H9 (cell line): ENCODE measurements around the gene PTGFRN. TPM values are rescaled to one million over a fixed set of nuclear protein-coding genes. Genes with fewer than 3 reads are reported as not detected.
A peak's percentile ranks its signal among the peaks of the same experiment; 100 is the strongest.

ENCODE experiments used
- DNase-seq: peaks from one replicate; pipeline ENCODE4 v3.0.0-alpha.2; 2017
- H2AFZ ChIP-seq: one replicate; pipeline ENCODE4 v1.6.1; 2013; ENCODE audit warnings: mild to moderate bottlenecking, low read length, control low read depth, moderate library complexity
- H2AK5ac ChIP-seq: 2 replicates; pipeline ENCODE4 v1.6.1; 2013; ENCODE audit warnings: low read length, control low read depth, mixed read lengths; ENCODE audit not compliant: insufficient read length
- H2BK120ac ChIP-seq: one replicate; pipeline ENCODE4 v1.6.1; 2013; ENCODE audit warnings: low read depth, mild to moderate bottlenecking, low read length, control low read depth, inconsistent platforms; ENCODE audit not compliant: poor library complexity, severe bottlenecking
- H2BK12ac ChIP-seq: 2 replicates; pipeline ENCODE4 v1.6.1; 2013; ENCODE audit warnings: low read length, control low read depth, mixed read lengths, low read depth; ENCODE audit not compliant: insufficient read length
- H2BK15ac ChIP-seq: 2 replicates; pipeline ENCODE4 v1.6.1; 2013; ENCODE audit warnings: low read depth, low read length, control low read depth
- H2BK20ac ChIP-seq: one replicate; pipeline ENCODE4 v1.6.1; 2013; ENCODE audit warnings: low read depth, mild to moderate bottlenecking, low read length, control low read depth, inconsistent platforms; ENCODE audit not compliant: poor library complexity, severe bottlenecking
- H2BK5ac ChIP-seq: 2 replicates; pipeline ENCODE4 v1.6.1; 2013; ENCODE audit warnings: low read length, control low read depth, mixed read lengths; ENCODE audit not compliant: insufficient read length
- H3K14ac ChIP-seq: 2 replicates; pipeline ENCODE4 v1.6.1; 2013; ENCODE audit warnings: low read length, control low read depth; ENCODE audit not compliant: insufficient read depth
- H3K18ac ChIP-seq: 2 replicates; pipeline ENCODE4 v1.6.1; 2013; ENCODE audit warnings: low read depth, mild to moderate bottlenecking, mixed read lengths, low read length, control low read depth; ENCODE audit not compliant: insufficient read length
- H3K23ac ChIP-seq: 2 replicates; pipeline ENCODE4 v1.6.1; 2013; ENCODE audit warnings: low read length, control low read depth, mixed read lengths, low read depth; ENCODE audit not compliant: insufficient read length
- H3K23me2 ChIP-seq: 2 replicates; pipeline ENCODE4 v1.6.1; 2013; ENCODE audit warnings: low read depth, mild to moderate bottlenecking, mixed read lengths, low read length, control low read depth; ENCODE audit not compliant: insufficient read length, poor library complexity, severe bottlenecking
- H3K27ac ChIP-seq: 2 replicates; pipeline ENCODE4 v1.5.1; 2013; ENCODE audit warnings: low read length, control low read depth, mixed read lengths, low read depth; ENCODE audit not compliant: insufficient read length
- H3K27me3 ChIP-seq: 2 replicates; pipeline ENCODE4 v1.6.1; 2013; ENCODE audit warnings: low read length, control low read depth, inconsistent platforms; ENCODE audit not compliant: insufficient read depth
- H3K4ac ChIP-seq: 2 replicates; pipeline ENCODE4 v1.6.1; 2013; ENCODE audit warnings: low read depth, mild to moderate bottlenecking, control low read depth, inconsistent platforms, low read length, moderate library complexity
- H3K4me1 ChIP-seq: 2 replicates; pipeline ENCODE4 v1.6.1; 2013; ENCODE audit warnings: low read length, control low read depth, inconsistent platforms; ENCODE audit not compliant: insufficient read depth
- H3K4me2 ChIP-seq: 2 replicates; pipeline ENCODE4 v1.6.1; 2013; ENCODE audit warnings: low read length, control low read depth, mixed read lengths; ENCODE audit not compliant: insufficient read length, insufficient read depth
- H3K56ac ChIP-seq: 2 replicates; pipeline ENCODE4 v1.6.1; 2013; ENCODE audit warnings: low read depth, mild to moderate bottlenecking, mixed read lengths, low read length, control low read depth; ENCODE audit not compliant: insufficient read length
- H3K79me1 ChIP-seq: 2 replicates; pipeline ENCODE4 v1.6.1; 2013; ENCODE audit warnings: low read depth, mild to moderate bottlenecking, moderate library complexity, low read length, control low read depth, inconsistent platforms; ENCODE audit not compliant: insufficient read depth, poor library complexity, severe bottlenecking
- H3K79me2 ChIP-seq: 2 replicates; pipeline ENCODE4 v1.6.1; 2013; ENCODE audit warnings: low read length, control low read depth, inconsistent platforms; ENCODE audit not compliant: insufficient read depth
- H3K9ac ChIP-seq: 2 replicates; pipeline ENCODE4 v1.6.1; 2013; ENCODE audit warnings: low read length, control low read depth, mixed read lengths; ENCODE audit not compliant: insufficient read length; ENCODE audit errors: extremely low read depth
- H3K9me3 ChIP-seq: one replicate; pipeline ENCODE4 v1.6.1; 2013; ENCODE audit warnings: low read depth, low read length, inconsistent platforms; ENCODE audit not compliant: control insufficient read depth
- H3T11ph ChIP-seq: one replicate; pipeline ENCODE4 v1.6.1; 2013; ENCODE audit warnings: mild to moderate bottlenecking, low read length, control low read depth, inconsistent platforms
- H4K20me1 ChIP-seq: one replicate; pipeline ENCODE4 v1.6.1; 2013; ENCODE audit not compliant: control insufficient read depth, insufficient read length, insufficient read depth
- H4K5ac ChIP-seq: 2 replicates; pipeline ENCODE4 v1.6.1; 2013; ENCODE audit warnings: low read depth, mild to moderate bottlenecking, mixed read lengths, low read length, control low read depth; ENCODE audit not compliant: insufficient read length
- H4K8ac ChIP-seq: replicated peaks from 2 replicates; pipeline ENCODE4 v1.6.1; 2013; ENCODE audit warnings: low read length, control low read depth, mixed read lengths, low read depth; ENCODE audit not compliant: insufficient read length
- H4K91ac ChIP-seq: 2 replicates; pipeline ENCODE4 v1.6.1; 2013; ENCODE audit warnings: low read depth, mild to moderate bottlenecking, moderate library complexity, mixed read lengths, low read length, control low read depth; ENCODE audit not compliant: insufficient read length
- H3K27ac Mint-ChIP-seq, 3 experiments: 2 replicates in 2 of 3; 3 replicates in 1 of 3; pipeline ENCODE4 v1.8.0; 2020 to 2021; ENCODE audit warnings: mixed read lengths in 3 of 3, mild to moderate bottlenecking in 1 of 3, moderate library complexity in 1 of 3
- H3K27me3 Mint-ChIP-seq: 2 replicates; pipeline ENCODE4 v1.8.0; 2021; ENCODE audit warnings: low read depth, mild to moderate bottlenecking, moderate library complexity, mixed read lengths
- H3K36me3 Mint-ChIP-seq, 3 experiments: 2 replicates in 2 of 3; 3 replicates in 1 of 3; pipeline ENCODE4 v1.8.0; 2020 to 2021; ENCODE audit warnings: low read depth in 3 of 3, mixed read lengths in 3 of 3; ENCODE audit not compliant: insufficient read depth in 1 of 3
- H3K4me1 Mint-ChIP-seq, 2 experiments: 2 replicates each; pipeline ENCODE4 v1.8.0; 2020; ENCODE audit warnings: mixed read lengths in 2 of 2
- H3K4me3 Mint-ChIP-seq, 2 experiments: 2 replicates in 1 of 2; 3 replicates in 1 of 2; pipeline ENCODE4 v1.8.0; 2020 to 2021; ENCODE audit warnings: mild to moderate bottlenecking in 2 of 2, mixed read lengths in 2 of 2, moderate library complexity in 1 of 2
- H3K9me3 Mint-ChIP-seq, 2 experiments: 2 replicates in 1 of 2; 3 replicates in 1 of 2; pipeline ENCODE4 v1.8.0; 2020; ENCODE audit warnings: mild to moderate bottlenecking in 2 of 2, mixed read lengths in 2 of 2, moderate library complexity in 1 of 2
- WGBS: extraction: QIAGEN DNeasy Blood & Tissue Kit; methylation state at CpG from one replicate; pipeline ENCODE4 v1.1.7; 2013; ENCODE audit warnings: missing lambda C conversion rate, low lambda C conversion rate, mixed read lengths; ENCODE audit not compliant: insufficient read length; ENCODE audit errors: extremely low coverage; 5-methylcytosine and 5-hydroxymethylcytosine counted together
- total RNA-seq: library from RNA; stranded (reverse); gene quantifications from 2 replicates; pipeline ENCODE4 v1.2.1, GENCODE V29; 2021
- TF ChIP-seq, protein P1 (sequence below): fragments of 200-600 bp; sonication (generic); conservative IDR thresholded peaks from 3 replicates; pipeline ENCODE4 v1.8.0; 2021; ENCODE audit warnings: antibody characterized with exemption, mild to moderate bottlenecking

PTGFRN gene
- total RNA-seq, 1 experiment from 2014 or later: 26.3 TPM

DNA sequence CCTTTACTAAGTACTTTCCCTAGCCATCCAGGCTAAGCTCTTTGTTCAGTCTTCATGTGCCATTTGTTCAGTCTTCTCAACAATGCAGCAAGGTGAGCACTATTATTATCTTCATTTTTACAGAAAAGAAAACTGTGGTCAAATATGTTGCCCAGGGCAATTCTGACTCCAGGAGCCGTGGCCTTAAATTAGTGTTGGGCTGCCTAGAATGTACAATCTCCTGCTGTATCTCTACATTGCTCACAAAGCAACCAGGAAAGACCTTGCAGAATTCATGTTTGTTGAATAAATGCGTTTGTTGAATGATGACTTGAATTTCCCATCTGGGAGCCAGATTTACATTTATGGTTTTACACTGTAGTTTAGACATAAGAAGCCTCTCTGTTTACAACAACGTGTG is 106.0 kb downstream of the PTGFRN start:
- Histone ChIP-seq H3K4me1 (peaks cover under 1% of the 10 kb centered on the region; the same call in 1 of the 2 replicates), H4K20me1 (no peaks in the 10 kb centered on the region), H3K4ac (no peak overlapping the region), H2BK12ac (no peak overlapping the region), H3K79me2 (no peaks in the 10 kb centered on the region), H3K9ac (no peak overlapping the region), H4K8ac (no peak overlapping the region), H3K4me2 (no peak overlapping the region), H3K27ac (no peak overlapping the region), H2AK5ac (no peak overlapping the region), H3K23me2 (no peaks in the 10 kb centered on the region), H3K14ac (no peak overlapping the region), H2BK15ac (no peak overlapping the region), H3K27me3 (no peaks in the 10 kb centered on the region), H3K79me1 (no peaks in the 10 kb centered on the region), H2BK5ac (no peak overlapping the region), H2BK120ac (no peak overlapping the region), H3T11ph (no peak overlapping the region), H3K18ac (no peak overlapping the region), H2BK20ac (no peak overlapping the region), H2AFZ (no peak overlapping the region), H3K9me3 (no peaks in the 10 kb centered on the region), H4K5ac (no peak overlapping the region), H3K23ac (no peak overlapping the region), H3K56ac (no peak overlapping the region), H4K91ac (no peak overlapping the region)
- H3K4me1 Mint-ChIP-seq: peaks cover 9 to 11% of the 10 kb centered on the region in 2 experiments
- no peaks in the 10 kb centered on the region for H3K36me3 Mint-ChIP-seq
- H3K27ac Mint-ChIP-seq: peak overlapping the region in 2 of 3 experiments; percentile 1 to 50; a peak in 2 of 7 replicates
- no peak overlapping the region for H3K4me3 Mint-ChIP-seq
- no CpG with 5 or more reads among the region's 3 CpGs for WGBS
- TF ChIP-seq, protein P1, sequence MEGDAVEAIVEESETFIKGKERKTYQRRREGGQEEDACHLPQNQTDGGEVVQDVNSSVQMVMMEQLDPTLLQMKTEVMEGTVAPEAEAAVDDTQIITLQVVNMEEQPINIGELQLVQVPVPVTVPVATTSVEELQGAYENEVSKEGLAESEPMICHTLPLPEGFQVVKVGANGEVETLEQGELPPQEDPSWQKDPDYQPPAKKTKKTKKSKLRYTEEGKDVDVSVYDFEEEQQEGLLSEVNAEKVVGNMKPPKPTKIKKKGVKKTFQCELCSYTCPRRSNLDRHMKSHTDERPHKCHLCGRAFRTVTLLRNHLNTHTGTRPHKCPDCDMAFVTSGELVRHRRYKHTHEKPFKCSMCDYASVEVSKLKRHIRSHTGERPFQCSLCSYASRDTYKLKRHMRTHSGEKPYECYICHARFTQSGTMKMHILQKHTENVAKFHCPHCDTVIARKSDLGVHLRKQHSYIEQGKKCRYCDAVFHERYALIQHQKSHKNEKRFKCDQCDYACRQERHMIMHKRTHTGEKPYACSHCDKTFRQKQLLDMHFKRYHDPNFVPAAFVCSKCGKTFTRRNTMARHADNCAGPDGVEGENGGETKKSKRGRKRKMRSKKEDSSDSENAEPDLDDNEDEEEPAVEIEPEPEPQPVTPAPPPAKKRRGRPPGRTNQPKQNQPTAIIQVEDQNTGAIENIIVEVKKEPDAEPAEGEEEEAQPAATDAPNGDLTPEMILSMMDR: no peak
- no peaks in the 10 kb centered on the region for H3K27me3 Mint-ChIP-seq
- no peak for DNase-seq
- H3K9me3 Mint-ChIP-seq: no peaks in the 10 kb centered on the region
